OCI-LY1 (cell line): ENCODE measurements around the gene SKAP2.

Experiments
- CTCF ChIP-seq: fragments of 200-600 bp; sonication (generic), shearing (Covaris generic); IDR thresholded peaks from 2 replicates; pipeline ENCODE4 v1.5.1; 2017; ENCODE audit warnings: mild to moderate bottlenecking, antibody characterized with exemption, low read length, moderate library complexity, mixed read lengths
- EZH2 ChIP-seq: fragments of 200-600 bp; sonication (generic), shearing (Covaris generic); IDR thresholded peaks from 2 replicates; pipeline ENCODE4 v1.8.0; 2017; ENCODE audit warnings: borderline replicate concordance, mixed run types, mild to moderate bottlenecking, antibody characterized with exemption, low read length, moderate library complexity, mixed read lengths

- TF ChIP-seq CTCF: no peak
- no peak for TF ChIP-seq EZH2
Measured at GRCh38 chr7:26792006-26792405, 72.4 kb downstream of the SKAP2 start.
